Liver (tissue), 9 donors: ENCODE measurements around the gene FBXW5. TPM values are rescaled to one million over a fixed set of nuclear protein-coding genes. Genes with fewer than 3 reads are reported as not detected.

ENCODE experiments used
- DNase-seq: peaks from one replicate; pipeline ENCODE4 v3.0.0-alpha.2; 2017; ENCODE audit warnings: low spot score
- H3K27ac ChIP-seq, 2 donors: one replicate each; pipeline ENCODE4 v1.7.0; 2013; ENCODE audit warnings: inconsistent platforms in 2 of 2, low read length in 2 of 2, control low read depth in 1 of 2, low read depth in 1 of 2, mild to moderate bottlenecking in 1 of 2
- H3K27me3 ChIP-seq, 4 donors: one replicate each; pipeline versions ENCODE4 v1.6.1 to v1.7.0; 2013; ENCODE audit warnings: low read length in 3 of 4, inconsistent platforms in 1 of 4, mild to moderate bottlenecking in 1 of 4, moderate library complexity in 1 of 4; ENCODE audit not compliant: control insufficient read depth in 4 of 4, insufficient read depth in 4 of 4
- H3K36me3 ChIP-seq, 4 donors: one replicate each; pipeline versions ENCODE4 v1.6.1 to v1.7.0; 2013; ENCODE audit warnings: low read length in 3 of 4, mild to moderate bottlenecking in 3 of 4, low read depth in 1 of 4, moderate library complexity in 1 of 4; ENCODE audit not compliant: control insufficient read depth in 4 of 4, insufficient read depth in 3 of 4
- H3K4me1 ChIP-seq, 4 donors: one replicate each; pipeline versions ENCODE4 v1.6.1 to v1.7.0; 2013; ENCODE audit warnings: low read length in 3 of 4, mild to moderate bottlenecking in 3 of 4, moderate library complexity in 1 of 4; ENCODE audit not compliant: control insufficient read depth in 4 of 4, insufficient read depth in 4 of 4
- H3K4me3 ChIP-seq, 3 donors: one replicate each; pipeline versions ENCODE4 v1.6.1 to v1.7.0; 2013; ENCODE audit warnings: low read length in 3 of 3, control low read depth in 1 of 3, low read depth in 1 of 3, mild to moderate bottlenecking in 1 of 3
- H3K9ac ChIP-seq, 2 donors: one replicate each; pipeline ENCODE4 v1.7.0; 2013; ENCODE audit warnings: low read length in 2 of 2, mild to moderate bottlenecking in 2 of 2, moderate library complexity in 2 of 2, control low read depth in 1 of 2, low read depth in 1 of 2
- H3K9me3 ChIP-seq, 4 donors: one replicate each; pipeline versions ENCODE4 v1.6.1 to v1.7.0; 2013; ENCODE audit warnings: low read length in 3 of 4; ENCODE audit not compliant: control insufficient read depth in 4 of 4
- ATF3 ChIP-seq: IDR thresholded peaks from 2 replicates; pipeline ENCODE4 v1.6.1; 2016; ENCODE audit warnings: antibody characterized with exemption
- CTCF ChIP-seq: fragments of 150-350 bp; IDR thresholded peaks from 2 replicates; pipeline ENCODE4 v1.5.1; 2017; ENCODE audit warnings: improper control_type of control experiment, low read depth, low read length; ENCODE audit not compliant: missing input control
- FOXA1 ChIP-seq: IDR thresholded peaks from 2 replicates; pipeline ENCODE4 v1.6.1; 2016; ENCODE audit warnings: antibody characterized with exemption
- FOXA2 ChIP-seq: IDR thresholded peaks from 2 replicates; pipeline ENCODE4 v1.6.1; 2016; ENCODE audit warnings: antibody characterized with exemption
- GABPA ChIP-seq, 2 donors: IDR thresholded peaks in 1 of 2; conservative IDR thresholded peaks in 1 of 2; 2 replicates each; pipeline ENCODE4 v1.6.1; 2016; ENCODE audit warnings: antibody characterized with exemption in 2 of 2, mild to moderate bottlenecking in 1 of 2, moderate library complexity in 1 of 2
- HNF4A ChIP-seq, 2 donors: conservative IDR thresholded peaks; 2 replicates each; pipeline ENCODE4 v1.6.1; 2016; ENCODE audit warnings: antibody characterized with exemption in 2 of 2, mild to moderate bottlenecking in 2 of 2
- HNF4G ChIP-seq: IDR thresholded peaks from 2 replicates; pipeline ENCODE4 v1.6.1; 2016; ENCODE audit warnings: antibody characterized with exemption
- JUND ChIP-seq, 2 donors: IDR thresholded peaks; 2 replicates each; pipeline ENCODE4 v1.6.1; 2016; ENCODE audit warnings: antibody characterized with exemption in 2 of 2
- NR2F2 ChIP-seq: IDR thresholded peaks from 2 replicates; pipeline ENCODE4 v1.6.1; 2016; ENCODE audit warnings: antibody characterized with exemption
- RAD21 ChIP-seq, 2 donors: IDR thresholded peaks; 2 replicates each; pipeline ENCODE4 v1.6.1; 2016; ENCODE audit warnings: antibody characterized with exemption in 2 of 2, mild to moderate bottlenecking in 2 of 2
- REST ChIP-seq: IDR thresholded peaks from 2 replicates; pipeline ENCODE4 v1.6.1; 2016; ENCODE audit warnings: antibody characterized with exemption, mild to moderate bottlenecking
- RXRA ChIP-seq, 2 donors: IDR thresholded peaks; 2 replicates each; pipeline ENCODE4 v1.6.1; 2017 to 2018; ENCODE audit warnings: antibody characterized with exemption in 2 of 2, mild to moderate bottlenecking in 1 of 2
- SP1 ChIP-seq: IDR thresholded peaks from 2 replicates; pipeline ENCODE4 v1.6.1; 2018; ENCODE audit warnings: antibody characterized with exemption, mild to moderate bottlenecking
- ZBTB33 ChIP-seq: IDR thresholded peaks from 2 replicates; pipeline ENCODE4 v1.6.1; 2016; ENCODE audit warnings: antibody characterized with exemption
- WGBS: extraction: QIAGEN DNeasy Blood & Tissue Kit; methylation state at CpG from one replicate; pipeline ENCODE4 v1.1.7; 2013; 5-methylcytosine and 5-hydroxymethylcytosine counted together
- polyA plus RNA-seq, 2 donors: library from polyadenylated mRNA; stranded (reverse) in 1 of 2; unstranded in 1 of 2; fragments of 200-250 nt in 1 of 2; fragments of >200 nt in 1 of 2; fragmentation: Nextera tagmentation in 1 of 2; extraction: Ambion mirVana in 1 of 2; gene quantifications; one replicate each; pipeline versions ENCODE4 v1.2.1 to v1.2.3, GENCODE V29; 2013 to 2015
- total RNA-seq, 2 donors: library from RNA; depleted of rRNA; stranded (reverse); fragments of >200 nt; gene quantifications; one replicate each; pipeline ENCODE4 v1.2.3, GENCODE V29; 2014
- donor health status: healthy.
- donor health status: healthy.
- donor health status: healthy.
- donor health status: healthy.
- donor health status: healthy.

Gene FBXW5
- total and polyA plus RNA-seq, 4 donors, result 64.0 to 163 (median 109) TPM

GRCh38 chr9:136920069-136920468 lies 24.5 kb downstream of the FBXW5 start:
- TF ChIP-seq NR2F2 (no peak), HNF4G (no peak), ZBTB33 (no peak), RXRA (IDR thresholded peaks at IDR 0.05) (no peak), FOXA1 (no peak), CTCF (no peak), REST (no peak), RAD21 (IDR thresholded peaks at IDR 0.05) (no peak), GABPA (IDR thresholded peaks at IDR 0.05 in 1 of 2, conservative IDR thresholded peaks at IDR 0.05 in 1 of 2) (no peak), HNF4A (conservative IDR thresholded peaks at IDR 0.05) (no peak), JUND (IDR thresholded peaks at IDR 0.05) (no peak), FOXA2 (no peak)
- H3K4me1 ChIP-seq, result no peaks in the 10 kb centered on the region
- WGBS, result 95% methylated on average over 15 of the region's 15 CpGs

GRCh38 chr9:136917902-136918301 lies 26.6 kb downstream of the FBXW5 start:
- Histone ChIP-seq H3K4me3 (no peak overlapping the region), H3K27me3 (no peaks in the 10 kb centered on the region), H3K9ac (no peak overlapping the region), H3K4me1 (no peaks in the 10 kb centered on the region), H3K9me3 (no peaks in the 10 kb centered on the region), H3K36me3 (peaks cover 8 to 48% (median 10%) of the 10 kb centered on the region in 4 donors), H3K27ac (no peak overlapping the region)
- 96% methylated on average over 11 of the region's 11 CpGs for WGBS
- TF ChIP-seq JUND (IDR thresholded peaks at IDR 0.05), result no peak
- TF ChIP-seq FOXA2, result no peak
- TF ChIP-seq RXRA (IDR thresholded peaks at IDR 0.05), result no peak
- TF ChIP-seq FOXA1, result no peak
- no peak for TF ChIP-seq ATF3
- TF ChIP-seq HNF4A (conservative IDR thresholded peaks at IDR 0.05), result no peak
- no peak for TF ChIP-seq SP1
- DNase-seq, result no peak

More at GRCh38 chr9:136920069-136920468, 24.5 kb downstream of the FBXW5 start:
- DNase-seq, result no peak
- no peaks in the 10 kb centered on the region for H3K9me3 ChIP-seq
- H3K27me3 ChIP-seq, result no peaks in the 10 kb centered on the region
- no peak overlapping the region for H3K9ac ChIP-seq
- H3K36me3 ChIP-seq, result peaks cover 7 to 49% (median 10%) of the 10 kb centered on the region in 4 donors
- H3K27ac ChIP-seq, result no peak overlapping the region
- H3K4me3 ChIP-seq, result no peak overlapping the region
